Measurements from ENCODE around the gene ESPN.

ESPN gene

GRCh38 chr1:6424619-6425593 is at the start of gene ESPN:
Gene ESPN (plus strand): TSS chr1:6424776. CDS start chr1:6424956, 180 bp downstream.
- H3K27ac ChIP-seq: no peak within 1 kb of the TSS
- no peak for TF ChIP-seq CTCF (IDR thresholded peaks at IDR 0.05)
- no peak for TF ChIP-seq ZFX (IDR thresholded peaks at IDR 0.05; ENCODE audit: borderline replicate concordance)

GRCh38 chr1:6378096-6378746 is 46.4 kb upstream of the ESPN start:
- H3K27ac ChIP-seq: no peak overlapping the region
- no peak for TF ChIP-seq ZFX (IDR thresholded peaks at IDR 0.05; ENCODE audit: borderline replicate concordance)
- peak; percentile 22 for TF ChIP-seq CTCF (IDR thresholded peaks at IDR 0.05)

- no peak overlapping the region for H3K27ac ChIP-seq
- TF ChIP-seq ZFX (IDR thresholded peaks at IDR 0.05; ENCODE audit: borderline replicate concordance): no peak
- TF ChIP-seq CTCF (IDR thresholded peaks at IDR 0.05): no peak
Observed at GRCh38 chr1:6380037-6380436, 44.5 kb upstream of the ESPN start.

- no peak overlapping the region for H3K27ac ChIP-seq
- no peak for TF ChIP-seq ZFX (IDR thresholded peaks at IDR 0.05; ENCODE audit: borderline replicate concordance)
- no peak for TF ChIP-seq CTCF (IDR thresholded peaks at IDR 0.05)
Observed at GRCh38 chr1:6384135-6384534, 40.4 kb upstream of the ESPN start.

- no peak for TF ChIP-seq CTCF (IDR thresholded peaks at IDR 0.05)
- no peak for TF ChIP-seq ZFX (IDR thresholded peaks at IDR 0.05; ENCODE audit: borderline replicate concordance)
- H3K27ac ChIP-seq: no peak overlapping the region
Observed at GRCh38 chr1:6384962-6385361, 39.6 kb upstream of the ESPN start.

- no peak overlapping the region for H3K27ac ChIP-seq
- no peak for TF ChIP-seq CTCF (IDR thresholded peaks at IDR 0.05)
- no peak for TF ChIP-seq ZFX (IDR thresholded peaks at IDR 0.05; ENCODE audit: borderline replicate concordance)
Observed at GRCh38 chr1:6385488-6386191, 38.9 kb upstream of the ESPN start.

Measured in 22Rv1 (cell line).